ENCODE data around the gene PANK1. TPM values are rescaled to one million over a fixed set of nuclear protein-coding genes. Genes with fewer than 3 reads are reported as not detected.

PANK1 gene
- total RNA-seq, 4 donors from 2014 or later: 2.0 to 5.0 (median 3.6) TPM

DNA sequence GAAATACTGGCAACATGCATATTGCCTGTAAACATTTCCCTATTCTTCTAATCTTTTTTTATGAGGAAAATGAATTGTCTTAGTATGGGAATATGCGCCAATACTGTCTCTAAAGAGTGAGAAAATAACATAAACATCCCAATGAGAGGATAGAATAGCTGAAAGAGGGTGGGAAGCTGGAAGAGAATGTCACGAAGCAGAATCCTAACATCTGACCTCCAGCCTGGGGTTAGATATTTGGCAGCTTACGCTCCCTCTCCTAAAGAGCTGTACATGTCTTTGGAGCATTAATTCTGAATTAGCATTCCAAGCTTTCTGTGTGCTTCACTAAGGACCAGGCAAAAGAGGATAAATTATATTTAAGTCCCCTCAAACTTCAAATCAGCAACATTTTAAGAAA, 78.0 kb downstream of the PANK1 start:
- no peak for DNase-seq (ENCODE audit: extremely low spot score)
- intact Hi-C loops (cut with DNase I): no loop called here
- Histone ChIP-seq H3K27ac (replicated peaks in 1 of 4) (no peak overlapping the region), H3K4me3 (no peak overlapping the region), H3K36me3 (no peaks in the 10 kb centered on the region), H3K27me3 (peaks cover 0 to 8% (median 0%) of the 10 kb centered on the region in 4 donors), H3K9me3 (no peaks in the 10 kb centered on the region), H3K4me1 (no peaks in the 10 kb centered on the region)
- TF ChIP-seq, protein P1, sequence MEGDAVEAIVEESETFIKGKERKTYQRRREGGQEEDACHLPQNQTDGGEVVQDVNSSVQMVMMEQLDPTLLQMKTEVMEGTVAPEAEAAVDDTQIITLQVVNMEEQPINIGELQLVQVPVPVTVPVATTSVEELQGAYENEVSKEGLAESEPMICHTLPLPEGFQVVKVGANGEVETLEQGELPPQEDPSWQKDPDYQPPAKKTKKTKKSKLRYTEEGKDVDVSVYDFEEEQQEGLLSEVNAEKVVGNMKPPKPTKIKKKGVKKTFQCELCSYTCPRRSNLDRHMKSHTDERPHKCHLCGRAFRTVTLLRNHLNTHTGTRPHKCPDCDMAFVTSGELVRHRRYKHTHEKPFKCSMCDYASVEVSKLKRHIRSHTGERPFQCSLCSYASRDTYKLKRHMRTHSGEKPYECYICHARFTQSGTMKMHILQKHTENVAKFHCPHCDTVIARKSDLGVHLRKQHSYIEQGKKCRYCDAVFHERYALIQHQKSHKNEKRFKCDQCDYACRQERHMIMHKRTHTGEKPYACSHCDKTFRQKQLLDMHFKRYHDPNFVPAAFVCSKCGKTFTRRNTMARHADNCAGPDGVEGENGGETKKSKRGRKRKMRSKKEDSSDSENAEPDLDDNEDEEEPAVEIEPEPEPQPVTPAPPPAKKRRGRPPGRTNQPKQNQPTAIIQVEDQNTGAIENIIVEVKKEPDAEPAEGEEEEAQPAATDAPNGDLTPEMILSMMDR (IDR thresholded peaks at IDR 0.05): no peak
- no peak for TF ChIP-seq EP300 (IDR thresholded peaks at IDR 0.05)
- TF ChIP-seq POLR2AphosphoS5 (IDR thresholded peaks at IDR 0.05): no peak
- no peak for TF ChIP-seq POLR2A (IDR thresholded peaks at IDR 0.05; ENCODE audit: low read depth)
- 78% methylated on average over 3 of the region's 3 CpGs for WGBS

DNA sequence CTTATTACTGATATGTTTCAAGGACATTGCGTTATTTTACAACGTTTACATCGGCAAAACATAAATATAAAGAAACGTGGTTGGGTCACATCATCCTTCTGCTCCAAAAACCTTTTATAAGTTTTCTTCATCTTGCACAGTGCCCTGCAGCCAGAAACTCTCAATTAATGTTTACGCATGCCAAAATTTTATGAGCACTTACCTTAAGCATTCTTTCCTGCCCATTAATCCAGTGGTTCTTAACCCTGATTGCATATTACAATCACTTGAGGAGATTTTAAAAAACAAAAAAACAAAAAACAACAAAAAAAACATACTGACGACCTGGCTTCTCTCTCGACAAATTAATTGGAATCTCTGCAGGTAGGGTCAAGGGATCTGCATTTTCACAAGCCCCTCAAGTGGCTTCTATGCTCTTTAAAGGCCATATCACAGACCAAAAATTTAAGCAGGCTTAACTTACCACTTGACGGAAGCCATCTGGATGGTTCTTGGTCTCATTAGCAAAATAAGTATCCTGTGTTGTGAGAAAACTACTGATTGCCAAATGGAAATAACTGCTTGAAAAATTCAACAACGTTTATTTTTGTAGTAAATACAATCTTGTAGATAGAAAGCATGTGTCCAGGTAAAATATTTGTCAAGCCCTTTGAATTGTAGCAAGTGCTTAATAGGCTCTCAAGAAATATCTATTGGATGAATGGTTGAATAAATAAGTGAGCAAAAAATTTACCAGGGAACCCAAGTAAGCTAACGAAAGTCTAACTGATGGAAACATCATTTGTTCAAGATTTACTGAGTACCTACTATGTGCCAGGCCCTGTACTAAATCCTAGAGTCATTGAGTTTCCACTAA, 78.7 kb downstream of the PANK1 start:
- peaks cover 0 to 8% (median 0%) of the 10 kb centered on the region in 4 donors for H3K27me3 ChIP-seq
- intact Hi-C loops (cut with DNase I): no loop called here
- no peaks in the 10 kb centered on the region for H3K4me1 ChIP-seq
- H3K4me3 ChIP-seq: no peak overlapping the region
- H3K27ac ChIP-seq (replicated peaks in 1 of 4): no peak overlapping the region
- no peaks in the 10 kb centered on the region for H3K9me3 ChIP-seq
- WGBS: 65% methylated on average over 10 of the region's 10 CpGs
- DNase-seq (ENCODE audit: extremely low spot score): no peak
- TF ChIP-seq POLR2AphosphoS5 (IDR thresholded peaks at IDR 0.05) (no peak), POLR2A (IDR thresholded peaks at IDR 0.05; ENCODE audit: low read depth) (no peak), EP300 (IDR thresholded peaks at IDR 0.05) (no peak)
- TF ChIP-seq, protein P1 (IDR thresholded peaks at IDR 0.05): no peak
- no peaks in the 10 kb centered on the region for H3K36me3 ChIP-seq

DNA sequence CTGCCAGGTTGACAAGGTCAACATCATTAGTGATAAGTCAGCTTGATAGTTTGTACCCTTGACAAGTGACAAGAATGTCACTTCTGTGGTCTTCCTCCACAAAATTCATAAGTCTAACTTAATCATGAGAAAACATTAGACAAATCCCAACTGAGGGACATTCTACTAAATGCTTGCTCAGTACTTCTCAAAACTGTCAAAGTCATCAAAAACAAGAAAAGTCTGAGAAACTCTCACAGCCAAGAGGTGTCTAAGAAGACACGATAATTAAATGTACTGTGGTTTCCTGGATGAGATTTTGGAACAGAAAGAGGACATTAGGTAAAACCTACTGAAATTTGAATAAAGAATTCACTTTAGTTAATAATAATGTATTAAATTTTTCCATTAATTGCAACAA, 79.9 kb downstream of the PANK1 start:
- 76% methylated on average over 1 of the region's 1 CpG for WGBS
- Histone ChIP-seq H3K27ac (replicated peaks in 1 of 4) (no peak overlapping the region), H3K36me3 (no peaks in the 10 kb centered on the region), H3K9me3 (no peaks in the 10 kb centered on the region), H3K4me3 (no peak overlapping the region), H3K27me3 (peaks cover 0 to 8% (median 0%) of the 10 kb centered on the region in 4 donors), H3K4me1 (no peaks in the 10 kb centered on the region)
- TF ChIP-seq POLR2AphosphoS5 (IDR thresholded peaks at IDR 0.05): no peak
- TF ChIP-seq POLR2A (IDR thresholded peaks at IDR 0.05; ENCODE audit: low read depth): no peak
- TF ChIP-seq, protein P1 (IDR thresholded peaks at IDR 0.05): no peak
- no peak for TF ChIP-seq EP300 (IDR thresholded peaks at IDR 0.05)
- DNase-seq (ENCODE audit: extremely low spot score): no peak
- intact Hi-C loops (cut with DNase I): no loop called here

DNA sequence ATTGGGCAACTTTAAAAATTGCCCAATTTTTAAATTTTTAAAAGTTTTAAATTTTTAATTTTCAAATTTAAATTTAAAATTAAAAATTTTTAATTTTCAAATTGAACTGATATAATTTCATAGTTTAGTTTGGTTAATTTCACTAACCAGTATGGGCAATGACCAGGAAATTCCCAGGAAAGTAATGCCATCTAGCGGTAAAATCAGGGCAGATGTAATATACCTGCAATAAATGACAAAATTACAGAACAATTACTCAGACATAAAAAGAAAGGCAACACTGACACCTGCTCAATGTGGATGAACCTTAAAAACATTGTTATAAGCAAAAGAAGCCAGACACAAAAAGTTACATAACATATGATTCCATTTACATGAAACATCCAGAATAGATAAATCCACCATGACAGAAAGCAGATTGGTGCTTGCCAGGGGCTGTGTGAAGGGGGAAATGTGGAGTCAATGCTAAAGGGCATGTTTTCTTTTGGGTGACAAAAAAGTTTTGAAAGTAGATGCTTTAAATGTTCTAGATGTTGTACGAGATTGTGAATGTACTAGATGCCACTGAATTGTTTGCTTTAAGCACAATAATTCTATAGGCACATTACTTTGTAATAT, 81.1 kb downstream of the PANK1 start:
- H3K27ac ChIP-seq (replicated peaks in 1 of 4): no peak overlapping the region
- no peaks in the 10 kb centered on the region for H3K4me1 ChIP-seq
- DNase-seq (ENCODE audit: extremely low spot score): no peak
- no peak for TF ChIP-seq POLR2AphosphoS5 (IDR thresholded peaks at IDR 0.05)
- TF ChIP-seq, protein P1 (IDR thresholded peaks at IDR 0.05): peak; percentile 76 to 80 (median 78)
- H3K4me3 ChIP-seq: no peak overlapping the region
- intact Hi-C loops (cut with DNase I): loop anchor here (1.0 to 5.0 kb wide), 3 partner anchors 97 to 307 kb away; no protein-coding TSS in a partner anchor
- whole genome bisulfite sequencing: 16% methylated on average over 2 of the region's 2 CpGs
- no peaks in the 10 kb centered on the region for H3K36me3 ChIP-seq
- H3K9me3 ChIP-seq: no peaks in the 10 kb centered on the region
- peaks cover 0 to 8% (median 0%) of the 10 kb centered on the region in 4 donors for H3K27me3 ChIP-seq

Data from esophagus muscularis mucosa (tissue), 4 donors.